K562 (cell line): ENCODE data around the gene PAQR4. TPM values are rescaled to one million over a fixed set of nuclear protein-coding genes. Genes with fewer than 3 reads are reported as not detected.

Experiments
- ARID2 ChIP-seq: fragments of 450-650 bp; IDR thresholded peaks from 2 replicates; pipeline ENCODE4 v1.6.1; 2017; ENCODE audit warnings: antibody characterized with exemption, mild to moderate bottlenecking
- CBX1 ChIP-seq: sonication (generic); IDR thresholded peaks from 2 replicates; pipeline ENCODE4 v1.6.1; 2016; ENCODE audit warnings: antibody characterized with exemption, low read depth, mild to moderate bottlenecking
- CCAR2 ChIP-seq: fragments of 200-400 bp; formaldehyde crosslinking; IDR thresholded peaks from 2 replicates; pipeline ENCODE4 v1.6.1; 2017; ENCODE audit warnings: mild to moderate bottlenecking, low read depth, low read length
- DNMT1 ChIP-seq: fragments of 450-650 bp; IDR thresholded peaks from 2 replicates; pipeline ENCODE4 v1.6.1; 2016; ENCODE audit warnings: antibody characterized with exemption, mild to moderate bottlenecking
- FOXK2 ChIP-seq, 2 experiments: fragments of 450-650 bp; IDR thresholded peaks in 1 of 2; conservative IDR thresholded peaks in 1 of 2; 2 replicates each; pipeline ENCODE4 v1.6.1; 2016; ENCODE audit warnings: low read depth in 2 of 2, mild to moderate bottlenecking in 1 of 2
- FOXM1 ChIP-seq, 2 experiments: fragments of 450-650 bp in 1 of 2; sonication (generic) in 1 of 2; formaldehyde crosslinking in 1 of 2; IDR thresholded peaks; 2 replicates each; pipeline versions ENCODE4 v1.6.1 to v1.9.0; 2017 to 2022; ENCODE audit warnings: low read depth in 2 of 2, mild to moderate bottlenecking in 2 of 2, missing genetic modification reagents in 1 of 2, moderate library complexity in 1 of 2
- IRF2 ChIP-seq: sonication (generic); formaldehyde crosslinking; IDR thresholded peaks from 2 replicates; pipeline ENCODE4 v1.8.1; 2022; ENCODE audit warnings: mild to moderate bottlenecking, missing genetic modification reagents
- NONO ChIP-seq, 2 experiments: fragments of 200-400 bp in 1 of 2; fragments of 450-650 bp in 1 of 2; formaldehyde crosslinking in 1 of 2; IDR thresholded peaks; 2 replicates each; pipeline ENCODE4 v1.6.1; 2017; ENCODE audit warnings: low read depth in 2 of 2, mild to moderate bottlenecking in 2 of 2, moderate library complexity in 2 of 2, low read length in 1 of 2
- NR1H2 ChIP-seq: sonication (generic); formaldehyde crosslinking; IDR thresholded peaks from 2 replicates; pipeline ENCODE4 v1.4.0; 2020; ENCODE audit warnings: mild to moderate bottlenecking, missing genetic modification reagents
- NR2C1 ChIP-seq, 2 experiments: fragments of 450-650 bp; IDR thresholded peaks; 2 replicates each; pipeline ENCODE4 v1.6.1; 2017; ENCODE audit warnings: mild to moderate bottlenecking in 2 of 2, antibody characterized with exemption in 1 of 2, inconsistent platforms in 1 of 2, missing compliant biosample characterization in 1 of 2, missing genetic modification characterization in 1 of 2
- PHF8 ChIP-seq: fragments of 200-600 bp; sonication (generic); IDR thresholded peaks from 2 replicates; pipeline ENCODE4 v1.6.1; 2012; ENCODE audit warnings: mixed run types, mild to moderate bottlenecking, inconsistent platforms, low read length, moderate library complexity, borderline replicate concordance
- PTRF ChIP-seq: fragments of 450-650 bp; IDR thresholded peaks from 2 replicates; pipeline ENCODE4 v1.6.1; 2016; ENCODE audit warnings: mild to moderate bottlenecking, missing genetic modification characterization, missing compliant biosample characterization
- SMAD4 ChIP-seq: fragments of 250-450 bp; sonication (Bioruptor Pico); conservative IDR thresholded peaks from 2 replicates; pipeline ENCODE4 v1.8.0; 2021; ENCODE audit warnings: inconsistent platforms, mild to moderate bottlenecking, moderate library complexity
- SNIP1 ChIP-seq: fragments of 450-650 bp; IDR thresholded peaks from 2 replicates; pipeline ENCODE4 v1.7.1; 2017; ENCODE audit warnings: low read depth, mild to moderate bottlenecking
- ZNF146 ChIP-seq: IDR thresholded peaks from one replicate; pipeline ENCODE4 v1.6.1; 2018; ENCODE audit warnings: missing compliant biosample characterization; ENCODE audit not compliant: unreplicated experiment
- ZNF239 ChIP-seq: fragments of 250-450 bp; sonication (Bioruptor Pico); IDR thresholded peaks from 2 replicates; pipeline ENCODE4 v1.4.0; 2020; ENCODE audit warnings: mild to moderate bottlenecking
- ZNF24 ChIP-seq: fragments of 450-650 bp; IDR thresholded peaks from 2 replicates; pipeline ENCODE4 v1.6.1; 2016
- ZNF780A ChIP-seq: fragments of 250-450 bp; sonication (Bioruptor Pico); IDR thresholded peaks from 2 replicates; pipeline ENCODE4 v1.5.0; 2021; ENCODE audit warnings: mild to moderate bottlenecking
- polyA plus RNA-seq, 8 experiments: library from polyadenylated mRNA; depleted of rRNA in 4 of 8; stranded (reverse) in 5 of 8; unstranded in 3 of 8; fragments of >200 nt; fragmentation: Nextera tagmentation in 2 of 8; fragmentation: Illumina TruSeq in 1 of 8; extraction: Ambion mirVana in 2 of 8; extraction: Trizol in 1 of 8; gene quantifications; 2 replicates each; pipeline versions ENCODE4 v1.2.1 to v1.2.3, GENCODE V29; 2011 to 2014; ENCODE audit warnings: inconsistent platforms in 1 of 8, missing spikeins in 1 of 8
- total RNA-seq, 7 experiments: library from RNA; depleted of rRNA in 6 of 7; stranded (reverse); fragments of >200 nt in 6 of 7; fragmentation: Illumina TruSeq in 2 of 7; extraction: Trizol in 2 of 7; gene quantifications; 2 replicates each; pipeline versions ENCODE4 v1.2.1 to v1.2.3, GENCODE V29; 2011 to 2021; ENCODE audit warnings: low replicate concordance in 1 of 7
- TF ChIP-seq, protein P1 (sequence below): fragments of 250-450 bp; sonication (Bioruptor Pico); IDR thresholded peaks from 2 replicates; pipeline ENCODE4 v1.5.1; 2021; ENCODE audit warnings: mild to moderate bottlenecking
- TF ChIP-seq, protein P2 (sequence below), 3 experiments: fragments of 200-800 bp in 1 of 3; fragments of 250-450 bp in 1 of 3; fragments of 450-650 bp in 1 of 3; sonication (Bioruptor Pico) in 1 of 3; sonication (Bioruptor generic) in 1 of 3; formaldehyde crosslinking in 1 of 3; IDR thresholded peaks; 2 replicates each; pipeline versions ENCODE4 v1.6.1 to v1.8.0; 2016 to 2022; ENCODE audit warnings: mild to moderate bottlenecking in 2 of 3, missing genetic modification characterization in 2 of 3, missing compliant biosample characterization in 1 of 3, moderate library complexity in 1 of 3
- TF ChIP-seq, protein P3 (sequence below): sonication (generic); formaldehyde crosslinking; IDR thresholded peaks from 2 replicates; pipeline ENCODE4 v1.8.0; 2022; ENCODE audit warnings: mild to moderate bottlenecking, missing genetic modification reagents

The PAQR4 gene
- total and polyA plus RNA-seq, 9 of the 15 experiments (the other 6 are each of a cell fraction or from before 2014, with no cell fraction given), result 0.62 to 40.4 (median 19.5) TPM

DNA sequence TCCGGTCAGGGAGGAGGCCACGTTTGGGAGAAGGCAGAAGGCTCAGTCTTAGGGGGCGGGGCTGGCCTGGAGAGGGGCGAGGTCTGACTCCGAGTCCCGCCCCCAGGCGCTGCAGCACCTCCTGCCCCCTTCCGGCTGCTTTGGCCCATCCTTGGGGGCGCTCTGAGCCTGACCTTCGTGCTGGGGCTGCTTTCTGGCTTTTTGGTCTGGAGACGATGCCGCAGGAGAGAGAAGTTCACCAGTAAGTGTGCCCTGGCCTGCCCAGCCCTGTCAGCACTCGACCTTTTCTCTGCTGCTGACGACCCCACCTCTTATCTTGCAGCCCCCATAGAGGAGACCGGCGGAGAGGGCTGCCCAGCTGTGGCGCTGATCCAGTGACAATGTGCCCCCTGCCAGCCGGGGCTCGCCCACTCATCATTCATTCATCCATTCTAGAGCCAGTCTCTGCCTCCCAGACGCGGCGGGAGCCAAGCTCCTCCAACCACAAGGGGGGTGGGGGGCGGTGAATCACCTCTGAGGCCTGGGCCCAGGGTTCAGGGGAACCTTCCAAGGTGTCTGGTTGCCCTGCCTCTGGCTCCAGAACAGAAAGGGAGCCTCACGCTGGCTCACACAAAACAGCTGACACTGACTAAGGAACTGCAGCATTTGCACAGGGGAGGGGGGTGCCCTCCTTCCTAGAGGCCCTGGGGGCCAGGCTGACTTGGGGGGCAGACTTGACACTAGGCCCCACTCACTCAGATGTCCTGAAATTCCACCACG is 52.5 kb downstream of the PAQR4 start (continued):
- peak; percentile 66; the same call in 1 of the 2 replicates for TF ChIP-seq DNMT1
- TF ChIP-seq FOXK2 (conservative IDR thresholded peaks at IDR 0.05 in 1 of 2, IDR thresholded peaks at IDR 0.05 in 1 of 2; ENCODE audit: low read depth in 2 of 2), result no peak
- TF ChIP-seq, protein P1, sequence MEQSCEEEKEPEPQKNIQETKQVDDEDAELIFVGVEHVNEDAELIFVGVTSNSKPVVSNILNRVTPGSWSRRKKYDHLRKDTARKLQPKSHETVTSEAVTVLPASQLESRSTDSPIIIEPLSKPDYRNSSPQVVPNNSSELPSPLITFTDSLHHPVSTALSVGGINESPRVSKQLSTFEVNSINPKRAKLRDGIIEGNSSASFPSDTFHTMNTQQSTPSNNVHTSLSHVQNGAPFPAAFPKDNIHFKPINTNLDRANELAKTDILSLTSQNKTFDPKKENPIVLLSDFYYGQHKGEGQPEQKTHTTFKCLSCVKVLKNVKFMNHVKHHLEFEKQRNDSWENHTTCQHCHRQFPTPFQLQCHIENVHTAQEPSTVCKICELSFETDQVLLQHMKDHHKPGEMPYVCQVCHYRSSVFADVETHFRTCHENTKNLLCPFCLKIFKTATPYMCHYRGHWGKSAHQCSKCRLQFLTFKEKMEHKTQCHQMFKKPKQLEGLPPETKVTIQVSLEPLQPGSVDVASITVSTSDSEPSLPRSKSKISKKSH (CRISPR knock-in tag), result no peak
- TF ChIP-seq NR2C1 (IDR thresholded peaks at IDR 0.05), result no peak
- TF ChIP-seq NR2C1 (tag; IDR thresholded peaks at IDR 0.05), result no peak
- TF ChIP-seq ARID2, result no peak
- TF ChIP-seq IRF2 (CRISPR knock-in tag), result no peak
- no peak; the same call in 1 of the 2 replicates for TF ChIP-seq CBX1
- TF ChIP-seq PTRF, result no peak
- no peak for TF ChIP-seq CCAR2
- TF ChIP-seq SMAD4 (CRISPR knock-in tag), result no peak
- TF ChIP-seq ZNF780A (CRISPR knock-in tag), result no peak
- no peak for TF ChIP-seq NR1H2 (CRISPR knock-in tag)
- TF ChIP-seq FOXM1 (IDR thresholded peaks at IDR 0.05; ENCODE audit: low read depth), result no peak
- TF ChIP-seq FOXM1 (CRISPR knock-in tag; IDR thresholded peaks at IDR 0.05; ENCODE audit: low read depth), result no peak
- TF ChIP-seq, protein P2, sequence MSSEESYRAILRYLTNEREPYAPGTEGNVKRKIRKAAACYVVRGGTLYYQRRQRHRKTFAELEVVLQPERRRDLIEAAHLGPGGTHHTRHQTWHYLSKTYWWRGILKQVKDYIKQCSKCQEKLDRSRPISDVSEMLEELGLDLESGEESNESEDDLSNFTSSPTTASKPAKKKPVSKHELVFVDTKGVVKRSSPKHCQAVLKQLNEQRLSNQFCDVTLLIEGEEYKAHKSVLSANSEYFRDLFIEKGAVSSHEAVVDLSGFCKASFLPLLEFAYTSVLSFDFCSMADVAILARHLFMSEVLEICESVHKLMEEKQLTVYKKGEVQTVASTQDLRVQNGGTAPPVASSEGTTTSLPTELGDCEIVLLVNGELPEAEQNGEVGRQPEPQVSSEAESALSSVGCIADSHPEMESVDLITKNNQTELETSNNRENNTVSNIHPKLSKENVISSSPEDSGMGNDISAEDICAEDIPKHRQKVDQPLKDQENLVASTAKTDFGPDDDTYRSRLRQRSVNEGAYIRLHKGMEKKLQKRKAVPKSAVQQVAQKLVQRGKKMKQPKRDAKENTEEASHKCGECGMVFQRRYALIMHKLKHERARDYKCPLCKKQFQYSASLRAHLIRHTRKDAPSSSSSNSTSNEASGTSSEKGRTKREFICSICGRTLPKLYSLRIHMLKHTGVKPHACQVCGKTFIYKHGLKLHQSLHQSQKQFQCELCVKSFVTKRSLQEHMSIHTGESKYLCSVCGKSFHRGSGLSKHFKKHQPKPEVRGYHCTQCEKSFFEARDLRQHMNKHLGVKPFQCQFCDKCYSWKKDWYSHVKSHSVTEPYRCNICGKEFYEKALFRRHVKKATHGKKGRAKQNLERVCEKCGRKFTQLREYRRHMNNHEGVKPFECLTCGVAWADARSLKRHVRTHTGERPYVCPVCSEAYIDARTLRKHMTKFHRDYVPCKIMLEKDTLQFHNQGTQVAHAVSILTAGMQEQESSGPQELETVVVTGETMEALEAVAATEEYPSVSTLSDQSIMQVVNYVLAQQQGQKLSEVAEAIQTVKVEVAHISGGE (CRISPR knock-in tag; IDR thresholded peaks at IDR 0.05), result 0 out of 6 replicates have a peak, but pooled peaks of 1 of the 3 experiments have one; percentile 29
- no peak for TF ChIP-seq NONO (IDR thresholded peaks at IDR 0.05; ENCODE audit: low read depth in 2 of 2, low read length in 1 of 2)
- TF ChIP-seq ZNF146 (CRISPR knock-in tag), result no peak
- no peak for TF ChIP-seq ZNF239 (CRISPR knock-in tag)
- TF ChIP-seq, protein P3, sequence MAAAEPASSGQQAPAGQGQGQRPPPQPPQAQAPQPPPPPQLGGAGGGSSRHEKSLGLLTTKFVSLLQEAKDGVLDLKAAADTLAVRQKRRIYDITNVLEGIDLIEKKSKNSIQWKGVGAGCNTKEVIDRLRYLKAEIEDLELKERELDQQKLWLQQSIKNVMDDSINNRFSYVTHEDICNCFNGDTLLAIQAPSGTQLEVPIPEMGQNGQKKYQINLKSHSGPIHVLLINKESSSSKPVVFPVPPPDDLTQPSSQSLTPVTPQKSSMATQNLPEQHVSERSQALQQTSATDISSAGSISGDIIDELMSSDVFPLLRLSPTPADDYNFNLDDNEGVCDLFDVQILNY (CRISPR knock-in tag), result no peak
- TF ChIP-seq SNIP1, result no peak
- 0 out of 2 replicates have a peak, but pooled peaks have one; percentile 11 for TF ChIP-seq ZNF24
- no peak for TF ChIP-seq PHF8
